Measurements from ENCODE around the gene HOOK2. TPM values are rescaled to one million over a fixed set of nuclear protein-coding genes. Genes with fewer than 3 reads are reported as not detected.

HOOK2 gene
- total and polyA plus RNA-seq, 4 donors: 39.8 to 67.4 (median 50.6) TPM

- peak overlapping the region in 1 of 2 donors; percentile 87 for H3K27ac ChIP-seq (ENCODE audit: low read depth in 1 of 2, low read length in 1 of 2)
- TF ChIP-seq CTCF (IDR thresholded peaks at IDR 0.05; ENCODE audit: control extremely low read depth, extremely low read depth): no peak
- WGBS, 2 donors: 73 to 80% methylated on average over 10 of the region's 10 CpGs
- H3K9ac ChIP-seq (ENCODE audit: insufficient read depth in 1 of 2, low read length in 2 of 2): no peak overlapping the region
- H3K9me3 ChIP-seq (ENCODE audit: control insufficient read depth in 4 of 4, insufficient read depth in 3 of 4, low read length in 3 of 4): no peaks in the 10 kb centered on the region
- no peaks in the 10 kb centered on the region for H3K36me3 ChIP-seq (ENCODE audit: control insufficient read depth in 4 of 4, insufficient read depth in 4 of 4, low read length in 4 of 4)
- ATAC-seq (ENCODE audit: insufficient read depth, low FRiP score) (no peak), DNase-seq (no peak)
- H3K4me3 ChIP-seq: no peak overlapping the region
- no peaks in the 10 kb centered on the region for H3K27me3 ChIP-seq (ENCODE audit: control insufficient read depth in 3 of 3, insufficient read depth in 3 of 3, low read length in 2 of 3)
- H3K4me1 ChIP-seq (ENCODE audit: control insufficient read depth in 5 of 5, insufficient read depth in 5 of 5, low read length in 5 of 5): peaks cover 0 to 83% (median 40%) of the 10 kb centered on the region in 5 donors
Measured at GRCh38 chr19:12787458-12787857, 12.1 kb upstream of the HOOK2 start.

GRCh38 chr19:12786952-12787351 is 11.6 kb upstream of the HOOK2 start:
- no peak overlapping the region for H3K9ac ChIP-seq (ENCODE audit: insufficient read depth in 1 of 2, low read length in 2 of 2)
- TF ChIP-seq CTCF (IDR thresholded peaks at IDR 0.05; ENCODE audit: control extremely low read depth, extremely low read depth): no peak
- no peak for DNase-seq
- ATAC-seq (ENCODE audit: insufficient read depth, low FRiP score): no peak
- no peaks in the 10 kb centered on the region for H3K9me3 ChIP-seq (ENCODE audit: control insufficient read depth in 4 of 4, insufficient read depth in 3 of 4, low read length in 3 of 4)
- H3K4me3 ChIP-seq: no peak overlapping the region
- peak overlapping the region; percentile 34 to 87 for H3K27ac ChIP-seq (ENCODE audit: low read depth in 1 of 2, low read length in 1 of 2)
- WGBS, 2 donors: 73 to 82% methylated on average over 3 of the region's 3 CpGs
- peaks cover 0 to 83% (median 43%) of the 10 kb centered on the region in 5 donors for H3K4me1 ChIP-seq (ENCODE audit: control insufficient read depth in 5 of 5, insufficient read depth in 5 of 5, low read length in 5 of 5)
- no peaks in the 10 kb centered on the region for H3K36me3 ChIP-seq (ENCODE audit: control insufficient read depth in 4 of 4, insufficient read depth in 4 of 4, low read length in 4 of 4)
- H3K27me3 ChIP-seq (ENCODE audit: control insufficient read depth in 3 of 3, insufficient read depth in 3 of 3, low read length in 2 of 3): no peaks in the 10 kb centered on the region

GRCh38 chr19:12786141-12786870 is 11.0 kb upstream of the HOOK2 start:
- no peak overlapping the region for H3K4me3 ChIP-seq
- ATAC-seq (ENCODE audit: insufficient read depth, low FRiP score) (no peak), DNase-seq (peak; percentile 32 to 62 (median 37))
- no peaks in the 10 kb centered on the region for H3K9me3 ChIP-seq (ENCODE audit: control insufficient read depth in 4 of 4, insufficient read depth in 3 of 4, low read length in 3 of 4)
- 10 to 22% methylated on average over 17 to 18 of the region's 18 CpGs for WGBS, 2 donors
- peaks cover 0 to 86% (median 43%) of the 10 kb centered on the region in 5 donors for H3K4me1 ChIP-seq (ENCODE audit: control insufficient read depth in 5 of 5, insufficient read depth in 5 of 5, low read length in 5 of 5)
- no peak overlapping the region for H3K9ac ChIP-seq (ENCODE audit: insufficient read depth in 1 of 2, low read length in 2 of 2)
- no peaks in the 10 kb centered on the region for H3K36me3 ChIP-seq (ENCODE audit: control insufficient read depth in 4 of 4, insufficient read depth in 4 of 4, low read length in 4 of 4)
- H3K27me3 ChIP-seq (ENCODE audit: control insufficient read depth in 3 of 3, insufficient read depth in 3 of 3, low read length in 2 of 3): no peaks in the 10 kb centered on the region
- peak overlapping the region; percentile 34 to 87 for H3K27ac ChIP-seq (ENCODE audit: low read depth in 1 of 2, low read length in 1 of 2)
- no peak for TF ChIP-seq CTCF (IDR thresholded peaks at IDR 0.05; ENCODE audit: control extremely low read depth, extremely low read depth)

Data from lung (tissue), 12 donors.